Activated naive CD8-positive, alpha-beta T cell (primary cell): ENCODE data around the gene RBM46.

Experiments
- H3K27ac Mint-ChIP-seq: one replicate; pipeline ENCODE4 v1.8.0; 2021; ENCODE audit warnings: mixed read lengths
- H3K27me3 Mint-ChIP-seq: one replicate; pipeline ENCODE4 v1.8.0; 2021; ENCODE audit warnings: mixed read lengths
- H3K36me3 Mint-ChIP-seq: one replicate; pipeline ENCODE4 v1.8.0; 2021; ENCODE audit warnings: mixed read lengths
- H3K4me1 Mint-ChIP-seq: one replicate; pipeline ENCODE4 v1.8.0; 2021; ENCODE audit warnings: low read depth, mixed read lengths
- H3K4me3 Mint-ChIP-seq: one replicate; pipeline ENCODE4 v1.8.0; 2021; ENCODE audit warnings: mild to moderate bottlenecking, mixed read lengths
- H3K9me3 Mint-ChIP-seq: one replicate; pipeline ENCODE4 v1.8.0; 2021; ENCODE audit warnings: low read depth, mixed read lengths

Gene RBM46

DNA sequence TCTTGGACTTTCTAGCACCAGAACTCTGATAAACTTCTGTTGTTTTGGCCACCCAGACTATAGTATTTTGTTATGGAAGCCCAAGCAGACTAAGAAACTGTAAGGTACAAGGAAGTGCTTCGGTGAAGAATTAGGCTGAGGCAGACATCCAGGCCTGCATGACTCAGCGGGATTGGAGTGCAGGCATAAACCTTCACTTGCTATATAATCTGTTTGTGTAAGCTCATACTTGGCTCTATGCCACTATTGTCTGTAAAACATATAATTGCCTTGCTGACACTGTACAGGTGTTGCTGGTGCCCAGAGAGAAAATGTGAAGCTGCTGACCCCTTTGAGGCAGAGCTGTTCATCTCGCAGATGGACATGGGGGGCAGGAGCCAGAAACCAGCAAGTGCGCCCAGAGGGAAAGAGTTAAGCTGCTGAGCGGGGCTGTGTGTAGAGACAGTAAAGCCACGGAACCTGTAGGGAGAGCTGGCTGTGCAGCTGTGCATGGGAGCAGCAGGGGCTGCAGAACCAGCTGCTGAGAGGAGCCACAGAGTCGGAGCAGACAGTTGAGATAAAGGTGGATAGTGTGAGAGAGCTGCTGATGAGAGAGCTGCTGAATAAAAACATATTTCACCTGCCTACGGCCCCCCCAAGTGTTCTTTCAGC lies 96.2 kb downstream of the RBM46 start:
- Mint-ChIP-seq H3K27me3 (peaks cover 2% of the 10 kb centered on the region), H3K4me1 (no peaks in the 10 kb centered on the region), H3K36me3 (no peaks in the 10 kb centered on the region), H3K4me3 (no peak overlapping the region), H3K9me3 (peaks cover 8% of the 10 kb centered on the region), H3K27ac (no peak overlapping the region)
